Prostate gland (tissue), 2 donors: ENCODE measurements around the gene PAFAH1B1. TPM values are rescaled to one million over a fixed set of nuclear protein-coding genes. Genes with fewer than 3 reads are reported as not detected.

Experiments
- DNase-seq: peaks from one replicate; pipeline ENCODE4 v3.0.0-alpha.2; 2019; ENCODE audit warnings: low spot score
- H3K27ac ChIP-seq, 2 donors: fragments of 200-600 bp; sonication (generic); 2 replicates each; pipeline ENCODE4 v1.5.1; 2017 to 2019
- H3K27me3 ChIP-seq: fragments of 200-600 bp; sonication (generic); replicated peaks from 2 replicates; pipeline ENCODE4 v1.5.1; 2019; ENCODE audit not compliant: insufficient read depth
- H3K36me3 ChIP-seq, 2 donors: fragments of 200-600 bp; sonication (generic); 1 replicate in 1 of 2; 2 replicates in 1 of 2; pipeline versions ENCODE4 v1.5.1 to v1.8.1; 2017 to 2019
- H3K4me1 ChIP-seq: fragments of 200-600 bp; sonication (generic); replicated peaks from 2 replicates; pipeline ENCODE4 v1.5.1; 2019
- H3K4me3 ChIP-seq, 2 donors: fragments of 200-600 bp; sonication (generic); 2 replicates each; pipeline ENCODE4 v1.5.1; 2017 to 2019
- H3K9me3 ChIP-seq: fragments of 200-600 bp; sonication (generic); 2 replicates; pipeline ENCODE4 v1.5.1; 2017
- POLR2A ChIP-seq: fragments of 450-650 bp; IDR thresholded peaks from one replicate; pipeline ENCODE4 v1.6.1; 2016; ENCODE audit warnings: antibody characterized with exemption, mild to moderate bottlenecking
- POLR2AphosphoS5 ChIP-seq: sonication (generic); formaldehyde crosslinking; IDR thresholded peaks from one replicate; pipeline ENCODE4 v1.6.1; 2017; ENCODE audit warnings: antibody characterized with exemption
- WGBS: methylation state at CpG from one replicate; pipeline ENCODE4 v1.1.5; 2018; 5-methylcytosine and 5-hydroxymethylcytosine counted together
- intact Hi-C: fragments of 100-400 bp; cut with DNase I; formaldehyde crosslinking; loops from one replicate; pipeline ENCODE4 v1.14.2; 2022
- total RNA-seq, 2 donors: library from RNA; depleted of rRNA; stranded (reverse); fragments of >200 nt; gene quantifications; one replicate each; pipeline ENCODE4 v1.1.0, GENCODE V29; 2016
- TF ChIP-seq, protein P1 (sequence below), 4 experiments: fragments of 200-600 bp in 2 of 4; fragments of 450-650 bp in 2 of 4; sonication (generic) in 2 of 4; IDR thresholded peaks; 1 replicate in 3 of 4; 2 replicates in 1 of 4; pipeline ENCODE4 v1.5.1; 2016 to 2019; ENCODE audit warnings: antibody characterized with exemption in 4 of 4, mild to moderate bottlenecking in 2 of 4, moderate library complexity in 2 of 4

The PAFAH1B1 gene
- total RNA-seq, 2 donors from 2014 or later: 47.9 to 92.9 TPM

DNA sequence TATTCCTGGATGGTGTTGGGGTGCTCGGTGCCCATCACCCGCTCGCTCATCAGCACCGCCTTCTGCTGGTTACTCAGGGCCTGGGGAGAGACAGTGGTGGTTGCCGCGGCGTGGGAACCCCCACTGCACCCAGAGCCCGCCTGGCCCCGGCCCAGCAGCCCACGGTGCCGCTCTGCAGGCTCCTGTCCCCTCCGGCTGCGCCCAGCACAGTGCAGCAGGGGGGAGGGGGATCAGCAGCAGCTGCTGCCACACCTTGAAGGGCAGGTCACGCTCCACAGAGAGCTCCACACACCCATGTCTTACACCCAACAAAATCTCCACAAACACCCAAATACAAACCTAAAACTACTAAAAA, 99.3 kb downstream of the PAFAH1B1 start:
- no peaks in the 10 kb centered on the region for H3K9me3 ChIP-seq
- no peak overlapping the region for H3K27ac ChIP-seq
- intact Hi-C loops: no loop called here
- WGBS: 90% methylated on average over 14 of the region's 14 CpGs
- H3K4me1 ChIP-seq: no peaks in the 10 kb centered on the region
- H3K4me3 ChIP-seq: no peak overlapping the region
- peaks cover 8 to 25% of the 10 kb centered on the region in 2 donors for H3K36me3 ChIP-seq
- no peak for DNase-seq
- H3K27me3 ChIP-seq: no peaks in the 10 kb centered on the region
- TF ChIP-seq POLR2AphosphoS5 (no peak), POLR2A (no peak)
- TF ChIP-seq, protein P1, sequence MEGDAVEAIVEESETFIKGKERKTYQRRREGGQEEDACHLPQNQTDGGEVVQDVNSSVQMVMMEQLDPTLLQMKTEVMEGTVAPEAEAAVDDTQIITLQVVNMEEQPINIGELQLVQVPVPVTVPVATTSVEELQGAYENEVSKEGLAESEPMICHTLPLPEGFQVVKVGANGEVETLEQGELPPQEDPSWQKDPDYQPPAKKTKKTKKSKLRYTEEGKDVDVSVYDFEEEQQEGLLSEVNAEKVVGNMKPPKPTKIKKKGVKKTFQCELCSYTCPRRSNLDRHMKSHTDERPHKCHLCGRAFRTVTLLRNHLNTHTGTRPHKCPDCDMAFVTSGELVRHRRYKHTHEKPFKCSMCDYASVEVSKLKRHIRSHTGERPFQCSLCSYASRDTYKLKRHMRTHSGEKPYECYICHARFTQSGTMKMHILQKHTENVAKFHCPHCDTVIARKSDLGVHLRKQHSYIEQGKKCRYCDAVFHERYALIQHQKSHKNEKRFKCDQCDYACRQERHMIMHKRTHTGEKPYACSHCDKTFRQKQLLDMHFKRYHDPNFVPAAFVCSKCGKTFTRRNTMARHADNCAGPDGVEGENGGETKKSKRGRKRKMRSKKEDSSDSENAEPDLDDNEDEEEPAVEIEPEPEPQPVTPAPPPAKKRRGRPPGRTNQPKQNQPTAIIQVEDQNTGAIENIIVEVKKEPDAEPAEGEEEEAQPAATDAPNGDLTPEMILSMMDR (IDR thresholded peaks at IDR 0.05): no peak

DNA sequence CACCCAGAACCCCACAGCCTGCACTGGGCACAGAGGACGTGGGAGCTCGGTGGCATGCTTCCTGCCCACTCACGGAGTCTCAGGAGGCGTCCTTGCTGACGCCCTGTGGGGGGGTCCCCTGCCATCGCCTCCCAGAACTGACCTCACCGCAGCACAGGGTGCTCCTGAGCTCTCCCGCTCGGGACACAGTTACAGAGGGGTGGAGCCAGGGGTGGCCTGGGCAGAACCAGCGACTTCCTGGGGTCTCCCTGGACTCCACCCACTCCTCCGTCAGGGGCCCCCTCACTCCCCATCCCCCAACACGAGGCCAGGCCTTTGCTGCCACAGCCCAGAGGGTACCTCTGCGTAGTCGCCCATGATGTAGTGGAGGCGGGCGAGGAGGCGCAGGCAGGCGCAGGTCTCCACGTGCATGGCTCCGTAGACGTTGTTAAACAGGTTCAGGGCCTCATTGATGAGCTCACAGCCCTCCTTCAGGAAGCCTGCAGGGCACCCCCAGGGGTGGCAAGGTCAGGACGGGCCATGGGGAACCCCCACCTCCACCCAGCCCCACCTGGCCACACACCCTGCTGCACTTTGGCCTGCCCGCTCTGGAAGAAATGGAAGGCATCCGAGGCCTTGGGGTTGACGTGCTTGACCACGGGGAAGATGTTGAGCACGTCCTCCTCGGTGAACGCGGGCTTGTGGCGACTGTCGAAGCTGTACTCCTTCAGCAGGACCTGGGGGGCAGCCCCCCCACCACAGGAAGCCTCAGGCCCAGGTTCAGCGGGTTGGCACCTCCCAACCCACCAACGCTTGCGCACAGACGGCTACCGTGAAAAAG, 100.3 kb downstream of the PAFAH1B1 start:
- WGBS: 88% methylated on average over 36 of the region's 37 CpGs
- intact Hi-C loops: no loop called here
- Histone ChIP-seq H3K9me3 (no peaks in the 10 kb centered on the region), H3K4me1 (no peaks in the 10 kb centered on the region), H3K27ac (no peak overlapping the region), H3K36me3 (peaks cover 8 to 34% of the 10 kb centered on the region in 2 donors), H3K4me3 (no peak overlapping the region), H3K27me3 (no peaks in the 10 kb centered on the region)
- TF ChIP-seq, protein P1 (IDR thresholded peaks at IDR 0.05): no peak
- no peak for DNase-seq

DNA sequence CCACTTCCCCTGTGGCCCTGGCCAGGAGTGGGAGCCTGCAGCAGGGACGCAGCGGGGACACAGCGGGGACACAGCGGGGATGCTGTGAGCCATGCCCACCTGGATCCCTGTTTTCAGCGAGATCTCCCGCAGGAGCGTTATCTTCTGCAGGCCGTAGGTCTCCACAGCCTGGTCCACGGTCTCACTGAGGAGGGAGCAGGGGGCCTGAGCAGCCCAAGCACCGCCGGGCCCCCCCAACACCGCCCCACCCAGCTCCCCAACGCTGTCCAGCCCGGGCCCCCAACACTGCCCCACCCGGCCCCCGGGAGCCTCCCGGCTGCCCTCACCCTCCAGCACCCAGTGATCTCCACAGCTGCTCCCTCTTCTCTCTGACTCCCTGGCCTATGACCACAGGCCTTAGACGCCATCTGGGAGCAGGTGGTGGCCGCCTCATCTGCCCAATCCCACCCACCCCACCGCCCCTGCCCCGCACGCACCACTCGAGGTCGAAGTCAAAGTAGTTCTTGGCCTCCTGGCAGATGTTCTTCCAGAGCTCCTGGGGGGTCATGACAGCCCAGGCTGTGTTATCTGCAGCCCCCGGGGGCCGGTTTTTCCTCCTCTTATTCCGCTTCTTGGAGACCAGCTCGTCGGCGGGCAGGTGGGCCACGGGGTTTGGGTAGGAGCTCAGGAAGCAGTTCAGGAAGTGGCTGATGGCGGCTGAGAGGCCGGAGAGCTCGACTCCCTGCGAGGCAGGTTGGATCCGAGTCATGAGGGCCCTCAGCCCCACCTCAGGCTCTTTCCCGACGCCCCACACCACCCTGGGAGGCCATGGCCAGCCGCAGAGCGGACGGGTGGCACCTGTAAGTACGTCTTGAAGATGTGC, 101.2 kb downstream of the PAFAH1B1 start:
- Histone ChIP-seq H3K27ac (no peak overlapping the region), H3K27me3 (no peaks in the 10 kb centered on the region), H3K36me3 (peaks cover 8 to 34% of the 10 kb centered on the region in 2 donors), H3K4me1 (no peaks in the 10 kb centered on the region), H3K4me3 (no peak overlapping the region), H3K9me3 (no peaks in the 10 kb centered on the region)
- TF ChIP-seq POLR2A (no peak), POLR2AphosphoS5 (no peak)
- TF ChIP-seq, protein P1 (IDR thresholded peaks at IDR 0.05): no peak
- no peak for DNase-seq
- intact Hi-C loops: no loop called here
- WGBS: 90% methylated on average over 42 of the region's 42 CpGs

DNA sequence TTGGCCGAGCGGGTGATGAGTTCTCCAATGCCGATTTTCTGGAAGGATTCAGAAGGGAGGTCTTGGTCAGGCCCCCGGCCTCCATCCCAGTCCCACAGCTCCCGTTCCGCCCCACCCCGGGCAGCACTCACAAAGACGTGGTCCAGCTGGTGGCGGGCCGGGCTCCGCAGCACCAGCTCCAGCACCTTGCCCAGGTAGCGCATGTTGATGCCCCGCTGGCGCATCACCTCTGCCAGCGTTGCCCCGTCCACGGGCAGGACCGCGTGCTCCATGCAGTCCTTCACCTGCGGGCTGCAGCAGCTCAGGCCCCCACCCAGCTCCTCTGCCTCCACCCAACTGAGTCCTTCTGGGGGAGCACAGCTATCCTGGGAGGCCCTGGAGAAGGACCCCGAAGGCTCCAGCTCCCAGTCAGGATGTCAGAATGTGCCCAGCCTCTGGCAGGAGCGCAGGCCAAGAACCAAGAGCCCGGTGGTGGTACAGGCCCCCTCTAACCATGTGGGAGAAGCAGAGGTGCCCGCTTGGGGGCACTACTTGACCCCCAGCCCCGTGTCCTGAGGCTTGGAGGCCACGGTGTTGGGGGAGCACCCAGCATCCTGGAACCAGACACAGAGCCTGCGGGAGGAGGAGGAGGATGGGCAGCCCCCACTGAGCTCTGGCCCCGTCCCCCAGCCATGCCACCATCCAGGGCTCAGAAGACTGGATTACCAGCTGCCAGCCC, 101.9 kb downstream of the PAFAH1B1 start:
- no peak overlapping the region for H3K27ac ChIP-seq
- no peak for DNase-seq
- 94% methylated on average over 28 of the region's 28 CpGs for WGBS
- peaks cover 6 to 40% of the 10 kb centered on the region in 2 donors for H3K36me3 ChIP-seq
- no peaks in the 10 kb centered on the region for H3K4me1 ChIP-seq
- TF ChIP-seq POLR2AphosphoS5 (no peak), POLR2A (no peak)
- TF ChIP-seq, protein P1 (IDR thresholded peaks at IDR 0.05): no peak
- H3K27me3 ChIP-seq: no peaks in the 10 kb centered on the region
- H3K9me3 ChIP-seq: no peaks in the 10 kb centered on the region
- no peak overlapping the region for H3K4me3 ChIP-seq
- intact Hi-C loops: no loop called here
